ENCODE data around the gene PPRC1. TPM values are rescaled to one million over a fixed set of nuclear protein-coding genes. Genes with fewer than 3 reads are reported as not detected.

The PPRC1 gene
- total RNA-seq, 1 experiment from 2014 or later: 79.4 TPM

- peak; percentile 88; the same call in 1 of the 2 replicates for TF ChIP-seq ZBTB43 (CRISPR knock-in tag; IDR thresholded peaks at IDR 0.05)
- 0 out of 2 replicates have a peak, but pooled peaks have one; percentile 14 for TF ChIP-seq FOXK1 (CRISPR knock-in tag; IDR thresholded peaks at IDR 0.05)
- 0 out of 2 replicates have a peak, but pooled peaks have one; percentile 31 for TF ChIP-seq ZNF219 (CRISPR knock-in tag; IDR thresholded peaks at IDR 0.05; ENCODE audit: borderline replicate concordance)
- TF ChIP-seq NR2C2 (CRISPR knock-in tag; IDR thresholded peaks at IDR 0.05): 0 out of 2 replicates have a peak, but pooled peaks have one; percentile 23
- TF ChIP-seq NFE2L1 (CRISPR knock-in tag; IDR thresholded peaks at IDR 0.05): peak; percentile 30; the same call in 1 of the 2 replicates
- TF ChIP-seq STAT6 (CRISPR knock-in tag; conservative IDR thresholded peaks at IDR 0.05; ENCODE audit: low read depth): no peak
- TF ChIP-seq ELF4 (CRISPR knock-in tag; IDR thresholded peaks at IDR 0.05; ENCODE audit: low read depth): no peak
- TF ChIP-seq USF2 (CRISPR knock-in tag; IDR thresholded peaks at IDR 0.05): 0 out of 2 replicates have a peak, but pooled peaks have one; percentile 8
- 0 out of 2 replicates have a peak, but pooled peaks have one; percentile 18 for TF ChIP-seq ZNF138 (CRISPR knock-in tag; conservative IDR thresholded peaks at IDR 0.05)
These were observed 12.5 kb upstream of the PPRC1 start, which contains the start of gene LDB1 (continued) for GRCh38 chr10:102120142-102120990.

GRCh38 chr10:102120991-102121738 is 11.7 kb upstream of the PPRC1 start:
- CTCF ChIA-PET: interaction anchor here (0.6 to 1.7 kb wide), 11 partner anchors 9 to 280 kb away, joined by 3 to 10 read pairs (median 4); partner anchors contain the start of genes KCNIP2, NOLC1 and PPRC1
- H3K27me3 Mint-ChIP-seq (ENCODE audit: low read depth): no peaks in the 10 kb centered on the region
- H3K4me3 Mint-ChIP-seq: peak overlapping the region; percentile 84
- no peaks in the 10 kb centered on the region for H3K9me3 Mint-ChIP-seq
- peak overlapping the region; percentile 98 for H3K27ac Mint-ChIP-seq
- H3K4me1 Mint-ChIP-seq: peaks cover 54% of the 10 kb centered on the region
- ATAC-seq (peak; percentile 74), DNase-seq (ENCODE audit: low spot score) (peak; percentile 89)
- POLR2A ChIA-PET: interaction anchor here (0.6 to 2.3 kb wide), 6 partner anchors 17 to 523 kb away, joined by 3 to 9 read pairs (median 4); partner anchors contain the start of genes NOLC1, OGA and TRIM8
- no peaks in the 10 kb centered on the region for H3K36me3 Mint-ChIP-seq
- TF ChIP-seq IRF2 (CRISPR knock-in tag; IDR thresholded peaks at IDR 0.05; ENCODE audit: borderline replicate concordance, low read depth) (no peak), GTF2I (CRISPR knock-in tag; conservative IDR thresholded peaks at IDR 0.05) (no peak), FOXP1 (CRISPR knock-in tag; IDR thresholded peaks at IDR 0.05; ENCODE audit: borderline replicate concordance) (no peak), ZNF281 (CRISPR knock-in tag; IDR thresholded peaks at IDR 0.05) (peak; percentile 14; the same call in 1 of the 2 replicates), GRHL2 (CRISPR knock-in tag; IDR thresholded peaks at IDR 0.05; ENCODE audit: insufficient replicate concordance, severe bottlenecking) (no peak), ATF3 (CRISPR knock-in tag; conservative IDR thresholded peaks at IDR 0.05) (no peak), JAZF1 (CRISPR knock-in tag; IDR thresholded peaks at IDR 0.05) (no peak), NFATC4 (CRISPR knock-in tag; IDR thresholded peaks at IDR 0.05) (no peak)
- TF ChIP-seq, protein P1, sequence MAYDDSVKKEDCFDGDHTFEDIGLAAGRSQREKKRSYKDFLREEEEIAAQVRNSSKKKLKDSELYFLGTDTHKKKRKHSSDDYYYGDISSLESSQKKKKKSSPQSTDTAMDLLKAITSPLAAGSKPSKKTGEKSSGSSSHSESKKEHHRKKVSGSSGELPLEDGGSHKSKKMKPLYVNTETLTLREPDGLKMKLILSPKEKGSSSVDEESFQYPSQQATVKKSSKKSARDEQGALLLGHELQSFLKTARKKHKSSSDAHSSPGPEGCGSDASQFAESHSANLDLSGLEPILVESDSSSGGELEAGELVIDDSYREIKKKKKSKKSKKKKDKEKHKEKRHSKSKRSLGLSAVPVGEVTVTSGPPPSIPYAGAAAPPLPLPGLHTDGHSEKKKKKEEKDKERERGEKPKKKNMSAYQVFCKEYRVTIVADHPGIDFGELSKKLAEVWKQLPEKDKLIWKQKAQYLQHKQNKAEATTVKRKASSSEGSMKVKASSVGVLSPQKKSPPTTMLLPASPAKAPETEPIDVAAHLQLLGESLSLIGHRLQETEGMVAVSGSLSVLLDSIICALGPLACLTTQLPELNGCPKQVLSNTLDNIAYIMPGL (CRISPR knock-in tag; IDR thresholded peaks at IDR 0.05): peak; percentile 38; the same call in 1 of the 2 replicates

Data from WTC11 (cell line).